Prostate gland (tissue), 2 donors: ENCODE data around the gene SF3B2. TPM values are rescaled to one million over a fixed set of nuclear protein-coding genes. Genes with fewer than 3 reads are reported as not detected.
"Not testable (repeated sequence)": the region's sequence is repeated elsewhere in the genome, so short reads cannot be mapped to it uniquely, and the experiment has no call there.

Source experiments
- DNase-seq: peaks from one replicate; pipeline ENCODE4 v3.0.0-alpha.2; 2019; ENCODE audit warnings: low spot score
- H3K27ac ChIP-seq, 2 donors: fragments of 200-600 bp; sonication (generic); 2 replicates each; pipeline ENCODE4 v1.5.1; 2017 to 2019
- H3K27me3 ChIP-seq: fragments of 200-600 bp; sonication (generic); replicated peaks from 2 replicates; pipeline ENCODE4 v1.5.1; 2019; ENCODE audit not compliant: insufficient read depth
- H3K36me3 ChIP-seq, 2 donors: fragments of 200-600 bp; sonication (generic); 1 replicate in 1 of 2; 2 replicates in 1 of 2; pipeline versions ENCODE4 v1.5.1 to v1.8.1; 2017 to 2019
- H3K4me1 ChIP-seq: fragments of 200-600 bp; sonication (generic); replicated peaks from 2 replicates; pipeline ENCODE4 v1.5.1; 2019
- H3K4me3 ChIP-seq, 2 donors: fragments of 200-600 bp; sonication (generic); 2 replicates each; pipeline ENCODE4 v1.5.1; 2017 to 2019
- H3K9me3 ChIP-seq: fragments of 200-600 bp; sonication (generic); 2 replicates; pipeline ENCODE4 v1.5.1; 2017
- POLR2A ChIP-seq: fragments of 450-650 bp; IDR thresholded peaks from one replicate; pipeline ENCODE4 v1.6.1; 2016; ENCODE audit warnings: antibody characterized with exemption, mild to moderate bottlenecking
- POLR2AphosphoS5 ChIP-seq: sonication (generic); formaldehyde crosslinking; IDR thresholded peaks from one replicate; pipeline ENCODE4 v1.6.1; 2017; ENCODE audit warnings: antibody characterized with exemption
- WGBS: methylation state at CpG from one replicate; pipeline ENCODE4 v1.1.5; 2018; 5-methylcytosine and 5-hydroxymethylcytosine counted together
- intact Hi-C: fragments of 100-400 bp; cut with DNase I; formaldehyde crosslinking; loops from one replicate; pipeline ENCODE4 v1.14.2; 2022
- total RNA-seq, 2 donors: library from RNA; depleted of rRNA; stranded (reverse); fragments of >200 nt; gene quantifications; one replicate each; pipeline ENCODE4 v1.1.0, GENCODE V29; 2016
- TF ChIP-seq, protein P1 (sequence below), 4 experiments: fragments of 200-600 bp in 2 of 4; fragments of 450-650 bp in 2 of 4; sonication (generic) in 2 of 4; IDR thresholded peaks; 1 replicate in 3 of 4; 2 replicates in 1 of 4; pipeline ENCODE4 v1.5.1; 2016 to 2019; ENCODE audit warnings: antibody characterized with exemption in 4 of 4, mild to moderate bottlenecking in 2 of 4, moderate library complexity in 2 of 4

SF3B2 gene
- total RNA-seq, 2 donors from 2014 or later, result 130 to 212 TPM

DNA sequence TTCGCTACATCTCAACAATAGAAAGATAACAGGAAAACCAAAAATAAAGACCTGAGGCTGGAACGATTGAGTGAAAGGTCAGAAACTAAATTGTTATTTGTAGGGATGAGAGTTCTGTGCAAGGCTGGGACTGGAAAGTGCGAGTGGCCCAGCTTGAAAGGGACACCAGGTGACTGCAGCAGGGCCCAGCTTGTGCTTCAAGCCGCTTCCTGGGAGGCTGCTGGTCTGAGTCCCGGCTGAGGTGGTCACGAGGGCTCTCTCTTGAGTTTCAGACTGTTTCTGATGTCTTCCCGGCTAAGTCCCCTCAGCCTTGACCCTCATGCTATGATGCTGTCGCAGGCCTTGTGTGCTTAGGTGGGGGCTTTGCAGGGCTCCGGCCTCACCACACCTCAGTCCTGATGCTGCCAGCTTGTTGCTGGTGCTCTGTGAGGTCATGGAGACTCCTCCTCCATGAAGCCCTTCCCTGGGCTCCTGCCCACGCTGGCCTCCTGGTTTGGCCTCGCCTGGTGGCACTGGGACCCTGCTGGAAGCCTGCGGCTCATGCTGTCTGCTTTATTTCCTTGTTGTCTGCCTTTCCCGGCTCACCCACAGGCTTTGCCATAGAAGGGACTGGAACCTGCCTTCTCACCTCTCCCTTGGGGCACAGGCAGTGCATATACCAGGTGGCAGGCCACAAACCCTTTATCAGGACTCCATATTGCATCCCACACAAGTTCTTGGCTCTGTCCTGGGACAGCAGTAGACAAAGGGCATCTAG lies 45.9 kb upstream of the SF3B2 start:
- intact Hi-C loops, result no loop called here

DNA sequence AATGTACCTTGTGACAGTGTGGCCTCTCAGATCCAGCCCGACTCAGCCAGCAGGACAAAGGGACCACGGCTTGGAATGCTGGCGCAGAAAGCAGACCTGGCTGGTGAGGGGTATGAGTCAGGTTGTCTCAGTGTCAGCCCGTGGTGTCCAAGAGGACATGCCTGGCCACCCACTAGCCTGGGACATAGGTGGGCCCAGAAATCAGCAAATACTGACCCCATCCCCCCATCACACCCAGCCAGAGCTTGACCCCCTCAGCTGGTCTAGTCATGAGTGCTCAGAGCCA lies 45.3 kb upstream of the SF3B2 start:
- no peaks in the 10 kb centered on the region for H3K36me3 ChIP-seq
- no peak overlapping the region for H3K27ac ChIP-seq
- peaks cover 7% of the 10 kb centered on the region for H3K4me1 ChIP-seq
- DNase-seq, result no peak
- H3K4me3 ChIP-seq, result no peak overlapping the region
- no peaks in the 10 kb centered on the region for H3K9me3 ChIP-seq
- WGBS, result 75% methylated on average over 4 of the region's 4 CpGs
- TF ChIP-seq POLR2AphosphoS5 (no peak), POLR2A (no peak)
- TF ChIP-seq, protein P1, sequence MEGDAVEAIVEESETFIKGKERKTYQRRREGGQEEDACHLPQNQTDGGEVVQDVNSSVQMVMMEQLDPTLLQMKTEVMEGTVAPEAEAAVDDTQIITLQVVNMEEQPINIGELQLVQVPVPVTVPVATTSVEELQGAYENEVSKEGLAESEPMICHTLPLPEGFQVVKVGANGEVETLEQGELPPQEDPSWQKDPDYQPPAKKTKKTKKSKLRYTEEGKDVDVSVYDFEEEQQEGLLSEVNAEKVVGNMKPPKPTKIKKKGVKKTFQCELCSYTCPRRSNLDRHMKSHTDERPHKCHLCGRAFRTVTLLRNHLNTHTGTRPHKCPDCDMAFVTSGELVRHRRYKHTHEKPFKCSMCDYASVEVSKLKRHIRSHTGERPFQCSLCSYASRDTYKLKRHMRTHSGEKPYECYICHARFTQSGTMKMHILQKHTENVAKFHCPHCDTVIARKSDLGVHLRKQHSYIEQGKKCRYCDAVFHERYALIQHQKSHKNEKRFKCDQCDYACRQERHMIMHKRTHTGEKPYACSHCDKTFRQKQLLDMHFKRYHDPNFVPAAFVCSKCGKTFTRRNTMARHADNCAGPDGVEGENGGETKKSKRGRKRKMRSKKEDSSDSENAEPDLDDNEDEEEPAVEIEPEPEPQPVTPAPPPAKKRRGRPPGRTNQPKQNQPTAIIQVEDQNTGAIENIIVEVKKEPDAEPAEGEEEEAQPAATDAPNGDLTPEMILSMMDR (IDR thresholded peaks at IDR 0.05), result no peak
- no peaks in the 10 kb centered on the region for H3K27me3 ChIP-seq
- intact Hi-C loops, result no loop called here

More for the DNA sequence above, 45.9 kb upstream of the SF3B2 start:
- Histone ChIP-seq H3K4me3 (no peak overlapping the region), H3K4me1 (peaks cover 7% of the 10 kb centered on the region), H3K36me3 (no peaks in the 10 kb centered on the region), H3K27me3 (no peaks in the 10 kb centered on the region), H3K9me3 (no peaks in the 10 kb centered on the region), H3K27ac (no peak overlapping the region)
- DNase-seq, result no peak
- WGBS, result 94% methylated on average over 12 of the region's 13 CpGs
- TF ChIP-seq POLR2AphosphoS5 (no peak), POLR2A (no peak)
- TF ChIP-seq, protein P1 (IDR thresholded peaks at IDR 0.05), result no peak

DNA sequence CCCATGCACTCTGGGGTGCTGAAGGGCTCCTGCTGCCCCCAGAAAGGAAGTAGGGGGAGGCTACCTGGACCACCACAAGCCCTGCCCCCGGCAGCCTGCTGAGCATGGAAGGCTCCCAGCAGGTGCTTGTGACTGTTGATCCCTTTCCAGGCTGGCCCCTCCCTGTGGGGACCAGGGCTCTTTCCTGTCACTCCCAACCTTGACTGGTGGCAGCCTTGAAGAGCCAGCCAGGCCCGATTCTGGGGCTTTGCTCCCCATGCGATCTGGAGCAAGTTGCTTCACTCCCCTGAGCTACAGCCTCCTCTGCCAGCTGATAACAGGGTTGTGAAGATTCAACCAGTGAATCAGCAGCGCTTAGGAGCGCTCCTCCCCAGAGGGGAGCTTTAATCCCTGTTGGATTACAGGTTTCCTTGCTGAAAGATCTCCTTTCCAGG lies 44.9 kb upstream of the SF3B2 start:
- Histone ChIP-seq H3K9me3 (no peaks in the 10 kb centered on the region), H3K4me3 (no peak overlapping the region), H3K4me1 (peaks cover 7% of the 10 kb centered on the region), H3K27me3 (peaks cover 2% of the 10 kb centered on the region), H3K36me3 (no peaks in the 10 kb centered on the region), H3K27ac (no peak overlapping the region)
- TF ChIP-seq, protein P1 (IDR thresholded peaks at IDR 0.05), result no peak
- no peak for TF ChIP-seq POLR2AphosphoS5
- no peak for TF ChIP-seq POLR2A
- intact Hi-C loops, result no loop called here
- DNase-seq, result no peak
- WGBS, result 54% methylated on average over 5 of the region's 5 CpGs

DNA sequence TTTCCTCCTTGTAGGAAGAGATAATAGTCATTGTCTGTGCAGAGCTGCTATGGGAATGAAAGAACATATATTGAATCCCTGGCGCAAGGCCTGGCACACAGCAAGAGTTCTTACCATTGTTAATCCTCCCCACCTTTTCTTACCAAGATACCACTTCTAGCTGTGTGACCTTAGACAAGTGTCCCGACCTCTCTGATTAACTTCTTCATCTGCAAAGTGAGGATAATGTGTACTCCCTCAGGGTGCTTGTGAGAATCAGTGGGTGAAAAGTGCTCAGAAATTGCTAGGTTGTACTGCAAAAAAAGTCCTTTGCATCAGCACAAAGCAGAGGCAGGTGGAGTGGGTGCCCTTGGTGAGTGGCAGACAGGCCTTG lies 44.1 kb upstream of the SF3B2 start:
- Histone ChIP-seq H3K27ac (no peak overlapping the region), H3K36me3 (no peaks in the 10 kb centered on the region), H3K27me3 (peaks cover 2% of the 10 kb centered on the region), H3K4me3 (no peak overlapping the region), H3K4me1 (peaks cover 6% of the 10 kb centered on the region), H3K9me3 (no peaks in the 10 kb centered on the region)
- TF ChIP-seq, protein P1 (IDR thresholded peaks at IDR 0.05), result no peak
- TF ChIP-seq POLR2A (no peak), POLR2AphosphoS5 (no peak)
- DNase-seq, result no peak
- intact Hi-C loops, result no loop called here
- WGBS, result 93% methylated on average over 2 of the region's 2 CpGs

DNA sequence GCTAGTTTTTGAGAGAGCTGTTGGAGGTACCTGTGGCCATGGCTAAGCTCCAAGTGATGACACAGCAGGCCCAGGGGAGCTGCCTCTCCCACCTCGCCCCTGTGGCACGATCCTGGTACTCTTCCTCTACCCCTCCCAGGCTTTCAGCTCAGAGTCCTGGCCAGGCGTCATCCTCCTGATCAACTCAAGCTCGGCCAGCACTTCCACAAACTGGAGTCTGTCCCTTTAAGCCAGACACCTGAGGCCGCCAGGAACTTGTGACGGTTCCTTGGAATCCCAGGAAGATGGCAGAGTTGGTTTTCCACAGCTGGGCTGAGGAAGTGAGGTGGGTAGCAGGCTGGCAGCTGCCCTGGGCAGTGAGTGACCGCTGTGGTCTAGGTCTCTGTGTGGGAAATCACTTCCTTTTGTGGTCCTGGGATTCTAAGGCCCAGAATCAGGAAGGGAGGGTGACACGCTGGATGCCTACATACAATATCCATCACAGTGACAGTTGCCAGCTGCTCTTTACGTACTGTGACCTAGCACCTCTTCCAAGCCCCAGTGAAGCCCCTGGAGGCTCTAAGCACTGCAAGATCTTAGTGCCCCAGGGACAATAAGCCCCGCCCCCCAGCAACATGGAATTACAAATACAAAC lies 43.6 kb upstream of the SF3B2 start:
- Histone ChIP-seq H3K27ac (no peak overlapping the region), H3K36me3 (no peaks in the 10 kb centered on the region), H3K27me3 (peaks cover 2% of the 10 kb centered on the region), H3K9me3 (no peaks in the 10 kb centered on the region), H3K4me1 (peaks cover under 1% of the 10 kb centered on the region), H3K4me3 (no peak overlapping the region)
- intact Hi-C loops, result no loop called here
- DNase-seq, result no peak
- WGBS, result 54% methylated on average over 10 of the region's 10 CpGs
- TF ChIP-seq, protein P1 (IDR thresholded peaks at IDR 0.05), result no peak
- no peak for TF ChIP-seq POLR2A
- no peak for TF ChIP-seq POLR2AphosphoS5

DNA sequence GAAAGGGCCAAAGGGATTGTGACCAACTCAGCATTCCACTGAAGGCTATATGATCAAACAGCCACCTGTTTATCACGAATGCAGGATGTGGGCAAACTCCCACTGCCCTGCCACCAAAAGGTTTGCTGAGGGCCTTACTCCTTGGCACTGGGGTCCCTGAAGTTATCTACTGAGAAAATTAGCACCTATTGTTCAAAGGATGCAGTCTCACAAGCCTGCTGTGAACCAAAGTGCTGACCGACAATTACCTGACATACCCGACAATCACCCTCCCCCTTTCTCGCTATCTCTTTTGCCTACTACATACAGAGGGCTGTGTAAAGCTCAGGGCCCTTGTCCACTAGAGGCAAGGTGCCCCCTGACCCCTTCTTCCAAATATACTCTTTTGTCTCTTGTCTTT lies 42.1 kb upstream of the SF3B2 start:
- intact Hi-C loops, H3K27ac ChIP-seq, H3K9me3 ChIP-seq, H3K27me3 ChIP-seq, H3K4me1 ChIP-seq, H3K36me3 ChIP-seq, H3K4me3 ChIP-seq, DNase-seq: not testable (repeated sequence)
- WGBS, result 66% methylated on average over 4 of the region's 4 CpGs
